ENCODE results near the gene GBX2. TPM values are rescaled to one million over a fixed set of nuclear protein-coding genes. Genes with fewer than 3 reads are reported as not detected.
"Not testable (repeated sequence)": the region's sequence is repeated elsewhere in the genome, so short reads cannot be mapped to it uniquely, and the experiment has no call there.

Gene GBX2
- total RNA-seq, 5 donors from 2014 or later (not counting 1 experiment from before 2014, with no cell fraction given) = not detected

DNA sequence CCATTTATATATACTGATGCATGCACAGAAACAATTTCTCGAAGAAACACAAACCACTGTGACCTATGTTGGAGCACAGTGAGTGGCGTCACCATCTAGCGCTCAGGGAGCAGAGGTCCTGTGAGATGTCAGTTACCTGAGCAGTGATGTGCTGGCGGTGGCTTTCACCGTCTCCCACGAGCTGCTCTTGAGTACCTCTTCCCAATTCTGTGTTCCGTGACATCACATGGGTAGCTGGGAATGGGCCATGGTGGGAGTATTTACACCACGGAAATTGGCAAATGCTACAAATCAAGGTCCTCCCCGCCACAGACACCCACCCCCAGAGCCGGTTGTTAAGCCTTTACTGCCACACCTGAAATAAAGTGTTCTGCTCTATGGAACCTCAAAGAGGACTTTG, 24.4 kb downstream of the GBX2 start:
- Histone ChIP-seq H3K4me3 (ENCODE audit: control insufficient read depth in 1 of 2, extremely low read depth in 1 of 2, low read length in 1 of 2) (no peak overlapping the region), H3K27me3 (replicated peaks in 1 of 2; ENCODE audit: control insufficient read depth in 2 of 2, extremely low read depth in 1 of 2, insufficient read depth in 2 of 2, low read length in 1 of 2) (peaks cover 0 to 18% of the 10 kb centered on the region in 2 experiments), H3K27ac (ENCODE audit: low read length) (no peak overlapping the region), H3K36me3 (ENCODE audit: control insufficient read depth in 2 of 2, extremely low read depth in 1 of 2, insufficient read depth in 1 of 2, low read length in 1 of 2) (no peaks in the 10 kb centered on the region), H3K4me1 (ENCODE audit: control insufficient read depth in 1 of 2, extremely low read depth in 1 of 2, insufficient read depth in 2 of 2, low read length in 2 of 2) (no peaks in the 10 kb centered on the region), H3K9me3 (no peaks in the 10 kb centered on the region)
- ATAC-seq (replicated peaks in 1 of 4) (no peak), DNase-seq (no peak)
- POLR2A ChIA-PET = no interaction called here
- CTCF ChIA-PET = no interaction called here
- Mint-ChIP-seq H3K27me3 (peaks cover 26 to 28% of the 10 kb centered on the region in 2 donors), H3K36me3 (no peaks in the 10 kb centered on the region), H3K27ac (no peak overlapping the region), H3K9me3 (peaks cover 0 to 3% (median 0%) of the 10 kb centered on the region in 3 donors), H3K4me3 (no peak overlapping the region), H3K4me1 (no peaks in the 10 kb centered on the region)
- WGBS (ENCODE audit: insufficient coverage) = 81% methylated on average over 5 of the region's 10 CpGs

DNA sequence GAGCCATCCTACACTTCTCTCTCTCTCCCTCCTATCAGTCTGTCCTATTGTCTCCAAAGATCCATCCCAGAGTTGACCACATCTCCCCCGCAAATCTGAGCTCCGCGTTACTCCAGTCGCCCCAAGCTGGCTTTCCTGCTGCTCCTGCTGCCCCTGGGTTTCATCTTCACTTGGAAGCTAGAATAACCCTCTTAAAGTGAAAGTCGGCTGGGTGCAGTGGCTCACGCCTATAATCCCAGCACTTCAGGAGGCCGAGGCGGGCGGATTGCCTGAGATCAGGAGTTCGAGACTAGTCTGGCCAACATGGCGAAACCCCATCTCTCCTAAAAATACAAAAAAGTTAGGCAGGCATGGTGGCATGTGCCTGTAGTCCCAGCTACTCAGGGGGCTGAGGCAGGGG, 26.6 kb downstream of the GBX2 start:
- H3K27ac Mint-ChIP-seq; H3K36me3 ChIP-seq (ENCODE audit: control insufficient read depth in 2 of 2, extremely low read depth in 1 of 2, insufficient read depth in 1 of 2, low read length in 1 of 2); H3K9me3 ChIP-seq; H3K27ac ChIP-seq (ENCODE audit: low read length); H3K4me1 Mint-ChIP-seq; H3K4me3 Mint-ChIP-seq; H3K4me3 ChIP-seq (ENCODE audit: control insufficient read depth in 1 of 2, extremely low read depth in 1 of 2, low read length in 1 of 2); ATAC-seq (replicated peaks in 1 of 4); H3K4me1 ChIP-seq (ENCODE audit: control insufficient read depth in 1 of 2, extremely low read depth in 1 of 2, insufficient read depth in 2 of 2, low read length in 2 of 2); CTCF ChIA-PET; H3K9me3 Mint-ChIP-seq; H3K36me3 Mint-ChIP-seq; POLR2A ChIA-PET; DNase-seq: not testable (repeated sequence)
- H3K27me3 Mint-ChIP-seq = peaks cover 26 to 28% of the 10 kb centered on the region in 2 donors
- peaks cover 0 to 14% of the 10 kb centered on the region in 2 experiments for H3K27me3 ChIP-seq (replicated peaks in 1 of 2; ENCODE audit: control insufficient read depth in 2 of 2, extremely low read depth in 1 of 2, insufficient read depth in 2 of 2, low read length in 1 of 2)
- 84% methylated on average over 5 of the region's 11 CpGs for WGBS (ENCODE audit: insufficient coverage)

DNA sequence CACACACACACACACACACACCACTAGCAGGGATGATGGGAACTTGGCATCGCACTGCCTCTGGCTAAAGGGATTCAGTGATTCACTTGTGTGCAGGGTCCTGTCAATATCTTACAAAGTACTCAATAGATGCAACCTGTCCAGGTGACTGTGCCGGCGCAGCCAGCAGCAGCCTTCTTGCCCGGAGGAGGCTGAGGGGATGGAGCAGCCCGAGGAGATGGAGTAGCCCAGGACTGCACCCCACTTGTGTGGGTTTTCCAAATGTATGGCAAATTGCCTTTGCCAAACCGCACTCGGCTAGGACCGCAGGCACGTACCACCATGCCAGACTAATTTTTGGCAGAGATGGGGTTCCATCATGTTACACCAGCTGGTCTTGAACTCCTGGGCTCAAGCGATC, 31.1 kb downstream of the GBX2 start:
- 95% methylated on average over 9 of the region's 10 CpGs for WGBS (ENCODE audit: insufficient coverage)
- no peaks in the 10 kb centered on the region for H3K36me3 Mint-ChIP-seq

DNA sequence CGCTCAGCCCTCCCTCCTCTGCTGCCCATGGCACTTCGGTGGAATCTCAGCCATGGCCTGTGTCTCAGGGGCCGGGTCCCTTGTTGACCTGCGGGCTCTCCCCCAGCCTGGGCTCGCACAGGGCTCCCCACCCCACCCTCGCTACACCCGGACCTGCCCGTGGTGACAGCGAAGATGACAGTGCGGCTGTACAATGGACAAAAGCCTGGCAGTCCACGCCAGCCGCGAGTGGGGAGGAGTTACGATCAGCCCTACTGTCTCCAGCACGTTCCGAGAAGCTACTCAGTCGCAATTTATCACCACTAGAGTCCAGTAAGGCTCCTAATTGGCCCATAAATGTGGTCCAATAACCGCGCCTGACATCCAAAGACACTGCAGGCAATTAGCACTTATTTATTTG, 31.6 kb downstream of the GBX2 start:
- H3K27me3 ChIP-seq (replicated peaks in 1 of 2; ENCODE audit: control insufficient read depth in 2 of 2, extremely low read depth in 1 of 2, insufficient read depth in 2 of 2, low read length in 1 of 2) = peaks cover 0 to 3% of the 10 kb centered on the region in 2 experiments
- Mint-ChIP-seq H3K9me3 (no peaks in the 10 kb centered on the region), H3K4me1 (no peaks in the 10 kb centered on the region), H3K27me3 (peaks cover 4 to 8% of the 10 kb centered on the region in 2 donors), H3K4me3 (no peak overlapping the region), H3K36me3 (no peaks in the 10 kb centered on the region), H3K27ac (no peak overlapping the region)
- DNase-seq (no peak), ATAC-seq (replicated peaks in 1 of 4) (no peak)
- H3K36me3 ChIP-seq (ENCODE audit: control insufficient read depth in 2 of 2, extremely low read depth in 1 of 2, insufficient read depth in 1 of 2, low read length in 1 of 2) = no peaks in the 10 kb centered on the region
- ChIA-PET POLR2A (no interaction called here), CTCF (no interaction called here)
- H3K9me3 ChIP-seq = no peaks in the 10 kb centered on the region
- 83% methylated on average over 16 of the region's 19 CpGs for WGBS (ENCODE audit: insufficient coverage)
- H3K27ac ChIP-seq (ENCODE audit: low read length) = no peak overlapping the region
- no peaks in the 10 kb centered on the region for H3K4me1 ChIP-seq (ENCODE audit: control insufficient read depth in 1 of 2, extremely low read depth in 1 of 2, insufficient read depth in 2 of 2, low read length in 2 of 2)
- H3K4me3 ChIP-seq (ENCODE audit: control insufficient read depth in 1 of 2, extremely low read depth in 1 of 2, low read length in 1 of 2) = no peak overlapping the region

More for the DNA sequence above, 31.1 kb downstream of the GBX2 start:
- H3K27me3 Mint-ChIP-seq = peaks cover 5 to 8% of the 10 kb centered on the region in 2 donors
- H3K36me3 ChIP-seq (ENCODE audit: control insufficient read depth in 2 of 2, extremely low read depth in 1 of 2, insufficient read depth in 1 of 2, low read length in 1 of 2) = no peaks in the 10 kb centered on the region
- no peaks in the 10 kb centered on the region for H3K9me3 Mint-ChIP-seq
- H3K4me1 Mint-ChIP-seq = no peaks in the 10 kb centered on the region
- H3K4me3 Mint-ChIP-seq = no peak overlapping the region
- H3K4me1 ChIP-seq (ENCODE audit: control insufficient read depth in 1 of 2, extremely low read depth in 1 of 2, insufficient read depth in 2 of 2, low read length in 2 of 2) = no peaks in the 10 kb centered on the region
- ChIA-PET CTCF (no interaction called here), POLR2A (no interaction called here)
- no peaks in the 10 kb centered on the region for H3K9me3 ChIP-seq
- peaks cover 0 to 4% of the 10 kb centered on the region in 2 experiments for H3K27me3 ChIP-seq (replicated peaks in 1 of 2; ENCODE audit: control insufficient read depth in 2 of 2, extremely low read depth in 1 of 2, insufficient read depth in 2 of 2, low read length in 1 of 2)
- no peak overlapping the region for H3K27ac ChIP-seq (ENCODE audit: low read length)
- no peak overlapping the region for H3K27ac Mint-ChIP-seq
- H3K4me3 ChIP-seq (ENCODE audit: control insufficient read depth in 1 of 2, extremely low read depth in 1 of 2, low read length in 1 of 2) = no peak overlapping the region
- no peak for ATAC-seq (replicated peaks in 1 of 4)
- DNase-seq = no peak

DNA sequence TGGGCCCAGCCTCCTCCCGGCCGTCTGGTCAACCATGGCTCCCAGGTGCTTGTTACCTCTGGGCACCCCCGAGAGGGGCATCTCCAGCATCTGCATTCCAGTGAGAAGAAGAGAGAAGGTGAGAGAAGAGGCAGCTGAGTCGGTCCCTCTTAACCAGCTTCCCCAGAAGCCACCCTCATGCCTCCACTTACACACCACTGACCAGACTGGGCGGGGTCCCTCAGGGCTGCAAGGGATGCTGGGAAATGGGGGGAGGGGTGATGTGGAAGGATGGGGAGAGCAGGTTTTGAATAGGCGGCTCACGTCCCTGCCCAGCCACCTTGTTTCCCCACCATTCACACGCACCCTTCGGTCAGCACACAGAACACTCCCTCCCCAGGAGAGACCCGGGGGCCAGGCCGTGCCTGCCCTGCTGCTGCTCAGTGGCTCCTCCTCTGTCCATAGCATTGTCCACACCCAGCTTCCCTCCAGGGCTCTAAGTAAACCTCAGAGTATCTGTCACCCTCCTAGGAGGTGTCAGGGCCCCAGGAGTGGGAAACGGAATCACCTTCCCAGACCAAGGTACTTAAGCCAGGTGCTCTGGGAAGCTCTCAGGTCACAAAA, 34.7 kb downstream of the GBX2 start:
- peaks cover 2 to 3% of the 10 kb centered on the region in 2 donors for H3K27me3 Mint-ChIP-seq
- DNase-seq = no peak
- H3K4me3 ChIP-seq (ENCODE audit: control insufficient read depth in 1 of 2, extremely low read depth in 1 of 2, low read length in 1 of 2) = no peak overlapping the region
- ChIA-PET CTCF (no interaction called here), POLR2A (no interaction called here)
- no peaks in the 10 kb centered on the region for H3K4me1 Mint-ChIP-seq
- peaks cover 0 to 2% of the 10 kb centered on the region in 2 experiments for H3K27me3 ChIP-seq (replicated peaks in 1 of 2; ENCODE audit: control insufficient read depth in 2 of 2, extremely low read depth in 1 of 2, insufficient read depth in 2 of 2, low read length in 1 of 2)
- H3K27ac Mint-ChIP-seq = no peak overlapping the region
- H3K9me3 Mint-ChIP-seq = no peaks in the 10 kb centered on the region
- no peak overlapping the region for H3K27ac ChIP-seq (ENCODE audit: low read length)
- H3K4me1 ChIP-seq (ENCODE audit: control insufficient read depth in 1 of 2, extremely low read depth in 1 of 2, insufficient read depth in 2 of 2, low read length in 2 of 2) = no peaks in the 10 kb centered on the region
- H3K36me3 Mint-ChIP-seq = no peaks in the 10 kb centered on the region
- WGBS (ENCODE audit: insufficient coverage) = 85% methylated on average over 3 of the region's 12 CpGs
- H3K4me3 Mint-ChIP-seq = no peak overlapping the region
- ATAC-seq (replicated peaks in 1 of 4) = no peak
- no peaks in the 10 kb centered on the region for H3K36me3 ChIP-seq (ENCODE audit: control insufficient read depth in 2 of 2, extremely low read depth in 1 of 2, insufficient read depth in 1 of 2, low read length in 1 of 2)
- no peaks in the 10 kb centered on the region for H3K9me3 ChIP-seq

DNA sequence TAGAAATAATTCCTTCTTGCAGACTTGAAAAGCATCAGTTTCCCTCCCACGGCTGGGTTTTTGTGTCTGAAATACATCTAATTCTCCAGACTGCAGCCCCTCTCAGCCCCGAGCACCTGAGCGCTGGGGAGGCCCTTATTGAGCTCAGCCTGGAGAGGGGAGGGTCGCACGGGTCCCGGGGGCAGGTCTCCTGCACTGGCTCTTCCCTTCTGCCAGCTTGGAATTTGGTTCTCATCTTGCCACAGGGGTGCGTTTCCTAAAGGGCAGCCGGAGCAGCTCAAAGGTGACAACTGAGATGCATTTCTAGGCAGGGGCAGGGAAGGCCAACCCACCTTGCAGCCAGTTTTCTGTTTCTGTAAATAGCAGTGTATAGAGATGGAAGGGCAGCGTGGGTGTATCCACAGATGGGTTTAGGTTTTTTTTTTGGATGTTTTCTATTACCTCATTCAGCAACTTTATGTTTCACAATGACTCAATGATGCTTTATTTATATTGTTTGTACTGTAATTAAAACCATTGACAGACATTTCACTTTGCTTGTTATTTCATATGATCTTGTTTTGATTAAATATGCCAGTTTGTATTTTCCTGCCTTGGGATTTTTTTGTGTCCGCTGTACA, 37.0 kb downstream of the GBX2 start:
- no peaks in the 10 kb centered on the region for H3K36me3 ChIP-seq (ENCODE audit: control insufficient read depth in 2 of 2, extremely low read depth in 1 of 2, insufficient read depth in 1 of 2, low read length in 1 of 2)
- ChIA-PET CTCF (no interaction called here), POLR2A (no interaction called here)
- WGBS (ENCODE audit: insufficient coverage) = 79% methylated on average over 7 of the region's 10 CpGs
- Mint-ChIP-seq H3K4me1 (no peaks in the 10 kb centered on the region), H3K9me3 (no peaks in the 10 kb centered on the region), H3K36me3 (no peaks in the 10 kb centered on the region), H3K27ac (no peak overlapping the region), H3K4me3 (no peak overlapping the region), H3K27me3 (peaks cover 2 to 3% of the 10 kb centered on the region in 2 donors)
- H3K27ac ChIP-seq (ENCODE audit: low read length) = no peak overlapping the region
- H3K27me3 ChIP-seq (replicated peaks in 1 of 2; ENCODE audit: control insufficient read depth in 2 of 2, extremely low read depth in 1 of 2, insufficient read depth in 2 of 2, low read length in 1 of 2) = peaks cover 0 to 2% of the 10 kb centered on the region in 2 experiments
- ATAC-seq (replicated peaks in 1 of 4) (no peak), DNase-seq (no peak)
- H3K4me3 ChIP-seq (ENCODE audit: control insufficient read depth in 1 of 2, extremely low read depth in 1 of 2, low read length in 1 of 2) = no peak overlapping the region
- H3K9me3 ChIP-seq = no peaks in the 10 kb centered on the region
- no peaks in the 10 kb centered on the region for H3K4me1 ChIP-seq (ENCODE audit: control insufficient read depth in 1 of 2, extremely low read depth in 1 of 2, insufficient read depth in 2 of 2, low read length in 2 of 2)

Data from T-cell (primary cell).